Astrocyte of the cerebellum (primary cell): ENCODE measurements around the gene RBM19.

Source experiments
- DNase-seq: peaks from one replicate; pipeline ENCODE4 v3.0.0-alpha.2; 2011; ENCODE audit warnings: low read depth
- H3K4me3 ChIP-seq: 2 replicates; pipeline ENCODE4 v1.5.1; 2011; ENCODE audit warnings: mild to moderate bottlenecking, low read depth, low read length, moderate library complexity
- in situ Hi-C: cut with HindIII; loops from 2 replicates; pipeline ENCODE4 v1.10.0; 2017; ENCODE audit warnings: low sequenced_read_pairs
- TF ChIP-seq, protein P1 (sequence below): IDR thresholded peaks from 2 replicates; pipeline ENCODE4 v1.5.1; 2012; ENCODE audit warnings: low read length, low read depth, moderate library complexity, mild to moderate bottlenecking; ENCODE audit errors: missing control alignments

RBM19 gene

DNA sequence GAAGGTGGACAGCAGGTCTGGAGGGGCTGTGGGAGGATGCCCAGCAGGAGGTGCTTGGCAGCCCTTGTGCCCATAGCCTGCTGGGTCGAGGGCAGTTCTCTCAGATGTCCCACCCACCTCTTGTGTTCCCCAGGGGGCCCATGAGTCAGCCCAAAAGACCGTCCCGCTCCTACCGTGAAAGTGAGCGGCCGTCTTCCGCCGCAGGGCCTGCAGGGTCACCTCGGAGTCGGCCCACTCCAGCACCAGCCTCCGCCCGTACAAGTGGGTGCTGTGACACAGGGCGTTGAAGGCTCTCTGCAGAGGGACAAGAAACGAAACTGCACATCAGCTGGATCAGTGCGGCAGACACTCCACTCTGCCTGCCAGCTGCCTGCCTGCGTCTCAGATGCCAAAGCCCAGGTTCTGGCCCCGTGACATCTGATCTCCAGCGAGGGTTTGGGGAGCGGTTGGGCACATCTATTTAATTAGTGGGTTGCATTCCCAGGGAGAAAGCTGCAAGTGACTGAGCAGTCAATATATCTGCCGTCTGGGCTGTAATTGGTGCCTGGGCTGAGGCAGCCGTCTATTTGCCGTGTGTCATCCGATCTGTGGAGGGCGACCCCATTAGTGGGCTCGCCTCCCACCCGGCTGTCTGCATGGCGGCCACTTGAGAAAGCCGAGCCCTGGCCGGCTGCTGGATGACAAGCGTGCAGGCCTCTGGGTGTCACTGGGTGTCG, 121.5 kb downstream of the RBM19 start:
- TF ChIP-seq, protein P1, sequence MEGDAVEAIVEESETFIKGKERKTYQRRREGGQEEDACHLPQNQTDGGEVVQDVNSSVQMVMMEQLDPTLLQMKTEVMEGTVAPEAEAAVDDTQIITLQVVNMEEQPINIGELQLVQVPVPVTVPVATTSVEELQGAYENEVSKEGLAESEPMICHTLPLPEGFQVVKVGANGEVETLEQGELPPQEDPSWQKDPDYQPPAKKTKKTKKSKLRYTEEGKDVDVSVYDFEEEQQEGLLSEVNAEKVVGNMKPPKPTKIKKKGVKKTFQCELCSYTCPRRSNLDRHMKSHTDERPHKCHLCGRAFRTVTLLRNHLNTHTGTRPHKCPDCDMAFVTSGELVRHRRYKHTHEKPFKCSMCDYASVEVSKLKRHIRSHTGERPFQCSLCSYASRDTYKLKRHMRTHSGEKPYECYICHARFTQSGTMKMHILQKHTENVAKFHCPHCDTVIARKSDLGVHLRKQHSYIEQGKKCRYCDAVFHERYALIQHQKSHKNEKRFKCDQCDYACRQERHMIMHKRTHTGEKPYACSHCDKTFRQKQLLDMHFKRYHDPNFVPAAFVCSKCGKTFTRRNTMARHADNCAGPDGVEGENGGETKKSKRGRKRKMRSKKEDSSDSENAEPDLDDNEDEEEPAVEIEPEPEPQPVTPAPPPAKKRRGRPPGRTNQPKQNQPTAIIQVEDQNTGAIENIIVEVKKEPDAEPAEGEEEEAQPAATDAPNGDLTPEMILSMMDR = no peak
- DNase-seq = no peak

DNA sequence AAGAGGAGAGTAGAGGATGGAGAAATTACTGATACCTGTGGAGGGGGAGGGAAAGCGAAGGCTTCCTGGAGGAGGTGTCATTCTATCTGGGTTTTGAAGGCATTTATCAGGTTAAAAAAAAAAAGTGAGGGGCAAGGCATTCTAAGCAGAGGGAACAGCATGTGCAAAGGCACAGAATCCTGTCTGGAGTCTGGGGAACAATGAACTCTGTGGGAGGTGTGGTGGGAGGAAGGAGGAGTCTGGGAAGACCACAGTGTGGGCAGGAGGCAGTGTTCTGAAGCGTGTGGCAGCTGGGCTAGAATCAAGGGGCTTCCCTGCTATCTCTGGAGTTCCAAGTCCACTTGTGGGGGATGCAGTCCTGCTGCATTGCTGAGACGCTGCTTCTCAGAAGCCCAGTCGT, 123.4 kb downstream of the RBM19 start:
- H3K4me3 ChIP-seq = no peak overlapping the region
- in situ Hi-C loops = no loop called here
- TF ChIP-seq, protein P1 = no peak
- DNase-seq = no peak

More for the DNA sequence above, 121.5 kb downstream of the RBM19 start:
- H3K4me3 ChIP-seq = no peak overlapping the region
- in situ Hi-C loops = no loop called here

DNA sequence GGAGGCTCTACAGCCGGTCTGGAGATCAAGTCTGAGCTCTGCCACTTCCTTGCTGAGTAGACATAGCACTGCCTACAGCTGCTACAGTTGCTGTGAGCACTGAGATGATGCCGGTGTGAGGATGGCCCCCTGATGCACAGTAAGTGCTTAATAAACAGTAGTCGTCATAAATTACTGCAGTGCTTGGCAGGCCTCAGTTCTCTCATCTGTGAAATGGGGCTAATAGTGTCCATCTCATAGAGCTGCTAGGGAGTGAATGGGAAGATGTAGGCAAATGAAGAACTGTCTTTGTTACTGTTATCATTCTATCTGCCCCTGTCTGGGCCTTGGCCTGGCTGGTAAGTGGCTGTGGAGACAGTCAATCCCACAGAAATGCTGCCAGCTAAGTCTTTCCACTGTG, 124.3 kb downstream of the RBM19 start:
- DNase-seq = no peak
- H3K4me3 ChIP-seq = no peak overlapping the region
- in situ Hi-C loops = no loop called here
- TF ChIP-seq, protein P1 = no peak

DNA sequence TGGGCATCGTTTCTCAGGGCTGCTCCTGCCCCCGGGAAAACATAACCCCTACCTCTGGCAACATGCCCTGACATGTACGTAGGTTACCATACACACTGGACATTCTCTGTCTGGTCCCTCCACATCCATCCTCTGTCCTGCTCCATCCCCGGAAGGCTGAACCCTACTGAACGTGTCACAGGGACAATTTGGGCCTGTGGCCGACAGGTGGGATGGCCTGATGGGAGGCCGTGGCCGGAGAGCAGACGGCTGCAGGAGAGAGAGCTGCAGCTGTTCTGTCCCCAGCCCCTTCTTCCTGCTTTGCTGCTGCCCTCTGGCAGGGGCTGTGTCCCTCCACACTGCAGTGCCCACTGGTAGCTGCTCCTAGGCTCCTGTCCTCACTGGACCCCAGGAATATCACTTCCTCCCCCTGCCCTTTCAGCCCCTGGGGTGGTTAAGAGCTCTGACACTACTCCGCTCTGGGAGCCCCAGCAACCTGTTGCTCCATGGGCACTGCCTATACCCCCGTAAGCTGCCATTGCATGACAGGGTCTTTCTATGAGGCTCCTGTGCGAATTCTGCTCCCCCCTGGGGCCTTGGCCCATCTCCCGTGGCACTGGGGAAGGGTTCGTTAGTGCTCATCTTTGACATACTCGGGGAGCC, 125.6 kb downstream of the RBM19 start:
- H3K4me3 ChIP-seq = no peak overlapping the region
- in situ Hi-C loops = no loop called here
- DNase-seq = no peak
- TF ChIP-seq, protein P1 = no peak

DNA sequence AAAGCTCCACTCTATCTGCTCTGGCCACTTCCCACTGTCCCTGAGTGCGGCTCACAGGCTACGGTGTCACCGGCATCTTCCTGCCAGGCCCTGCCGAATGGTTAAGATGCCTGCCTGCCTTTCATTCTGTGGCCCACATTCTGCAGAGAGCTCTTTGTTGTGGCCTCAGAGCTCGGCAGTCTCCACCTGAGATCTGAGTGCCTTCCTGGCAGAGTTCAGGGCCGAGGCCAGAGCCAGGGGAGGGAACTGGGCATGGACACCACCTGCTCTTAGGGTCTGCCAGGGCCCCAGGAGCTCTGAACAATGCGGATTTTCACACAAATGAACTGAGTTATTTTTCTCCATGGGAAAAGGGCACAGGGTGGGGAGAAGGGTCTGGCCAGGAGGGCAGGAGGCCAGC, 127.2 kb downstream of the RBM19 start:
- no peak overlapping the region for H3K4me3 ChIP-seq
- TF ChIP-seq, protein P1 = no peak
- in situ Hi-C loops = loop anchor here (10.0 kb wide), 1 partner anchor 94 kb away; no protein-coding TSS in a partner anchor
- DNase-seq = no peak

DNA sequence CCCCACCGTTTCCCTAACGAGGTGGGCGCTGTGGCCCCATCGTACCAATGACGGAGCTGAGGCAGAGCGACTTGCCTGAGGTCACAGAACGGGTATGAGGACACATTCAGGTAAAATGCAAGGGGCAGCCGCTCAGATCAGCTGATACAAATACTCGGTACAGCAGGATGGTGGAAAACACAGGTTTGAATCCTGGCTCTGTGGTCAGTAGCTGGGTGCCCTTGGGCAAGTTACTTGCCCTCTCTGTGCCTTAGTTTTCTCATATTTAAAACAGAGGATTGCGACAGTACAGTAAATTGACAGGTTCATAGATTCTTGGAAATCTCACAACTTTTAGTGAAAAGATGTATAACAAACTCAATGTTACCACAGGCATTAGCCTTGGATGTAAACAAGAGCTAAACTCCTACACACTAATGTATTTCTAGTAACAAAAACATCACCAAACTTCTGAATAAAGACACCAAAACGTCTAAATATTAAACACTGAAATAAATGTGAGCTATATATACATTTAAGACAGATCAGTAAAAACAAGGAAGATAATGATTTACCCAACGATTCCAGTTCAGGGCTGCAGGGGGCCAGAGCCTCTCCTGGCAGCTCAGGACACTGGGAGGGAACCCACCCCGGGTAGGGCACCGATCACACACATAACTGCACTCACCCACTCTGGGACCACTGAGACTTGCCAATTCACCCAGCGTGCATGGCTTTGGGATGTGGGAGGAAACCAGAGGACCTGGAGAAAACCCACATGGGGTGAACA, 128.4 kb downstream of the RBM19 start:
- TF ChIP-seq, protein P1 = peak; percentile 35
- in situ Hi-C loops = loop anchor here (10.0 kb wide), 1 partner anchor 93 kb away; no protein-coding TSS in a partner anchor
- no peak for DNase-seq

More for the DNA sequence above, 128.4 kb downstream of the RBM19 start:
- no peak overlapping the region for H3K4me3 ChIP-seq
